ENCODE measurements around the gene IL1R1.
"Not testable (repeated sequence)": the region's sequence is repeated elsewhere in the genome, so short reads cannot be mapped to it uniquely, and the experiment has no call there.

IL1R1 gene

GRCh38 chr2:102117472-102117858, 25.1 kb upstream of the IL1R1 start:
- no peaks in the 10 kb centered on the region for H3K9me3 ChIP-seq
- H3K36me3 ChIP-seq (replicated peaks): no peaks in the 10 kb centered on the region
- no peak for DNase-seq (ENCODE audit: low spot score in 2 of 2)
- H3K27me3 ChIP-seq (ENCODE audit: low read depth): no peaks in the 10 kb centered on the region
- in situ Hi-C loops (cut with MboI; ENCODE audit: low sequenced_read_pairs): no loop called here
- no peak overlapping the region for H3K4me3 ChIP-seq
- H3K4me1 ChIP-seq: no peaks in the 10 kb centered on the region

- in situ Hi-C loops (cut with MboI; ENCODE audit: low sequenced_read_pairs): no loop called here
- DNase-seq (ENCODE audit: low spot score in 2 of 2): no peak
- H3K27me3 ChIP-seq (ENCODE audit: low read depth): no peaks in the 10 kb centered on the region
- H3K36me3 ChIP-seq (replicated peaks): no peaks in the 10 kb centered on the region
- no peak overlapping the region for H3K4me3 ChIP-seq
- H3K9me3 ChIP-seq: no peaks in the 10 kb centered on the region
- no peaks in the 10 kb centered on the region for H3K4me1 ChIP-seq
Observed at GRCh38 chr2:102119255-102119654, 23.3 kb upstream of the IL1R1 start.

GRCh38 chr2:102120261-102120660, 22.3 kb upstream of the IL1R1 start:
- no peak overlapping the region for H3K4me3 ChIP-seq
- DNase-seq (ENCODE audit: low spot score in 2 of 2): no peak
- no peaks in the 10 kb centered on the region for H3K36me3 ChIP-seq (replicated peaks)
- H3K27me3 ChIP-seq (ENCODE audit: low read depth): no peaks in the 10 kb centered on the region
- no peaks in the 10 kb centered on the region for H3K4me1 ChIP-seq
- in situ Hi-C loops (cut with MboI; ENCODE audit: low sequenced_read_pairs): no loop called here
- no peaks in the 10 kb centered on the region for H3K9me3 ChIP-seq

- no peak for DNase-seq (ENCODE audit: low spot score in 2 of 2)
- in situ Hi-C loops (cut with MboI; ENCODE audit: low sequenced_read_pairs): no loop called here
Observed at GRCh38 chr2:102120701-102121159, 21.8 kb upstream of the IL1R1 start.

GRCh38 chr2:102122115-102122514, 20.4 kb upstream of the IL1R1 start:
- in situ Hi-C loops (cut with MboI; ENCODE audit: low sequenced_read_pairs): no loop called here
- no peaks in the 10 kb centered on the region for H3K36me3 ChIP-seq (replicated peaks)
- H3K4me1 ChIP-seq: no peaks in the 10 kb centered on the region
- H3K9me3 ChIP-seq: no peaks in the 10 kb centered on the region
- no peaks in the 10 kb centered on the region for H3K27me3 ChIP-seq (ENCODE audit: low read depth)
- no peak for DNase-seq (ENCODE audit: low spot score in 2 of 2)
- H3K4me3 ChIP-seq: no peak overlapping the region

More at GRCh38 chr2:102120701-102121159, 21.8 kb upstream of the IL1R1 start:
- Histone ChIP-seq H3K4me3 (no peak overlapping the region), H3K27me3 (ENCODE audit: low read depth) (no peaks in the 10 kb centered on the region), H3K9me3 (no peaks in the 10 kb centered on the region), H3K4me1 (no peaks in the 10 kb centered on the region), H3K36me3 (replicated peaks) (no peaks in the 10 kb centered on the region)

GRCh38 chr2:102122909-102123308, 19.6 kb upstream of the IL1R1 start:
- in situ Hi-C loops (cut with MboI; ENCODE audit: low sequenced_read_pairs): no loop called here

GRCh38 chr2:102124421-102124820, 18.1 kb upstream of the IL1R1 start:
- in situ Hi-C loops (cut with MboI; ENCODE audit: low sequenced_read_pairs): not testable (repeated sequence)

More at GRCh38 chr2:102122909-102123308, 19.6 kb upstream of the IL1R1 start:
- H3K4me1 ChIP-seq: no peaks in the 10 kb centered on the region
- H3K36me3 ChIP-seq (replicated peaks): no peaks in the 10 kb centered on the region
- H3K27me3 ChIP-seq (ENCODE audit: low read depth): no peaks in the 10 kb centered on the region
- no peak for DNase-seq (ENCODE audit: low spot score in 2 of 2)
- no peak overlapping the region for H3K4me3 ChIP-seq
- no peaks in the 10 kb centered on the region for H3K9me3 ChIP-seq

GRCh38 chr2:102126169-102126568, 16.4 kb upstream of the IL1R1 start:
- Histone ChIP-seq H3K9me3 (no peaks in the 10 kb centered on the region), H3K36me3 (replicated peaks) (no peaks in the 10 kb centered on the region), H3K4me3 (no peak overlapping the region), H3K27me3 (ENCODE audit: low read depth) (no peaks in the 10 kb centered on the region), H3K4me1 (no peaks in the 10 kb centered on the region)
- in situ Hi-C loops (cut with MboI; ENCODE audit: low sequenced_read_pairs): no loop called here
- no peak for DNase-seq (ENCODE audit: low spot score in 2 of 2)

More at GRCh38 chr2:102124421-102124820, 18.1 kb upstream of the IL1R1 start:
- not testable (repeated sequence) for H3K4me1 ChIP-seq; DNase-seq (ENCODE audit: low spot score in 2 of 2); H3K36me3 ChIP-seq (replicated peaks); H3K27me3 ChIP-seq (ENCODE audit: low read depth); H3K4me3 ChIP-seq; H3K9me3 ChIP-seq

GRCh38 chr2:102126660-102127059, 15.9 kb upstream of the IL1R1 start:
- Histone ChIP-seq H3K4me3 (no peak overlapping the region), H3K4me1 (no peaks in the 10 kb centered on the region)
- in situ Hi-C loops (cut with MboI; ENCODE audit: low sequenced_read_pairs): no loop called here

GRCh38 chr2:102129082-102129481, 13.5 kb upstream of the IL1R1 start:
- Histone ChIP-seq H3K4me3 (no peak overlapping the region), H3K36me3 (replicated peaks) (no peaks in the 10 kb centered on the region), H3K4me1 (no peaks in the 10 kb centered on the region), H3K9me3 (no peaks in the 10 kb centered on the region), H3K27me3 (ENCODE audit: low read depth) (no peaks in the 10 kb centered on the region)
- in situ Hi-C loops (cut with MboI; ENCODE audit: low sequenced_read_pairs): no loop called here
- no peak for DNase-seq (ENCODE audit: low spot score in 2 of 2)

More at GRCh38 chr2:102126660-102127059, 15.9 kb upstream of the IL1R1 start:
- H3K36me3 ChIP-seq (replicated peaks): no peaks in the 10 kb centered on the region
- DNase-seq (ENCODE audit: low spot score in 2 of 2): no peak
- no peaks in the 10 kb centered on the region for H3K9me3 ChIP-seq
- H3K27me3 ChIP-seq (ENCODE audit: low read depth): no peaks in the 10 kb centered on the region

- in situ Hi-C loops (cut with MboI; ENCODE audit: low sequenced_read_pairs): no loop called here
- no peaks in the 10 kb centered on the region for H3K27me3 ChIP-seq (ENCODE audit: low read depth)
- H3K4me3 ChIP-seq: no peak overlapping the region
- no peak for DNase-seq (ENCODE audit: low spot score in 2 of 2)
- no peaks in the 10 kb centered on the region for H3K36me3 ChIP-seq (replicated peaks)
- H3K9me3 ChIP-seq: no peaks in the 10 kb centered on the region
- no peaks in the 10 kb centered on the region for H3K4me1 ChIP-seq
Observed at GRCh38 chr2:102129951-102130646, 12.4 kb upstream of the IL1R1 start.

GRCh38 chr2:102130647-102130991, 11.9 kb upstream of the IL1R1 start:
- Histone ChIP-seq H3K9me3 (no peaks in the 10 kb centered on the region), H3K4me1 (no peaks in the 10 kb centered on the region), H3K36me3 (replicated peaks) (no peaks in the 10 kb centered on the region), H3K27me3 (ENCODE audit: low read depth) (no peaks in the 10 kb centered on the region), H3K4me3 (no peak overlapping the region)
- no peak for DNase-seq (ENCODE audit: low spot score in 2 of 2)
- in situ Hi-C loops (cut with MboI; ENCODE audit: low sequenced_read_pairs): no loop called here

GRCh38 chr2:102131564-102131963, 11.0 kb upstream of the IL1R1 start:
- no peaks in the 10 kb centered on the region for H3K36me3 ChIP-seq (replicated peaks)
- H3K27me3 ChIP-seq (ENCODE audit: low read depth): no peaks in the 10 kb centered on the region
- in situ Hi-C loops (cut with MboI; ENCODE audit: low sequenced_read_pairs): no loop called here
- no peak overlapping the region for H3K4me3 ChIP-seq
- no peaks in the 10 kb centered on the region for H3K9me3 ChIP-seq
- no peaks in the 10 kb centered on the region for H3K4me1 ChIP-seq
- DNase-seq (ENCODE audit: low spot score in 2 of 2): no peak

GRCh38 chr2:102137138-102137537, 5.4 kb upstream of the IL1R1 start:
- Histone ChIP-seq H3K4me1 (no peaks in the 10 kb centered on the region), H3K9me3 (no peaks in the 10 kb centered on the region), H3K36me3 (replicated peaks) (no peaks in the 10 kb centered on the region), H3K4me3 (no peak overlapping the region), H3K27me3 (ENCODE audit: low read depth) (no peaks in the 10 kb centered on the region)
- no peak for DNase-seq (ENCODE audit: low spot score in 2 of 2)
- in situ Hi-C loops (cut with MboI; ENCODE audit: low sequenced_read_pairs): no loop called here

GRCh38 chr2:102138331-102138730, 4.2 kb upstream of the IL1R1 start:
- Histone ChIP-seq H3K4me3 (no peak overlapping the region), H3K9me3 (no peaks in the 10 kb centered on the region), H3K4me1 (no peaks in the 10 kb centered on the region), H3K36me3 (replicated peaks) (no peaks in the 10 kb centered on the region), H3K27me3 (ENCODE audit: low read depth) (no peaks in the 10 kb centered on the region)
- no peak for DNase-seq (ENCODE audit: low spot score in 2 of 2)
- in situ Hi-C loops (cut with MboI; ENCODE audit: low sequenced_read_pairs): no loop called here

Data from HAP-1 (cell line).